ENCODE measurements around the gene LRRC3.
"Not testable (repeated sequence)": the region's sequence is repeated elsewhere in the genome, so short reads cannot be mapped to it uniquely, and the experiment has no call there.

LRRC3 gene

DNA sequence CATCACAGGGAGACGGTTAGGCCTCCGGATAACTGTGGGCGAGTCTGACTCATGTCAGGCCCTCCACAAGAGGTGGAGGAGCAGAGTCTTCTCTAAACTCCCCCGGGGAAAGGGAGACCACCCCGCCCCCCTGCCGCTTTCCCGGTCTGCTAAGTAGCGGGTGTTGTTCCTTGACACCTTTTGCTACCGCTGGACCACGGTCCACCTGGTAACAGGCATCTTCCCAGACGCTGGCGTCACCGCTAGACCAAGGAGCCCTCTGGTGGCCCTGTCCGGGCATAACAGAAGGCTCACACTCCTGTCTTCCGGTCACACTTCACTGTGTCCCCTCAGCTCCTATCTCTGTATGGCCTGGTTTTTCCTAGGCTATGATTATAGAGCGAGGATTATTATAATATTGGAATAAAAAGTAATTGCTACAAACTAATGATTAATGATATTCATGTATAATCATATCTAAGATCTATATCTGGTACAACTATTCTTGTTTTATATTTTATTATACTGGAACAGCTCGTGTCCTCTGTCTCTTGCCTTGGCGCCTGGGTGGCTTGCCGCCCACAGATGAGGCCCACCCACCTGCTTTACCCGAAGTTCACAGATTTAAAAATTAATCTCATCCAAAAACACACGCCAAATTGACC lies 24.4 kb downstream of the LRRC3 start:
- DNase-seq (ENCODE audit: low spot score) = not testable (repeated sequence)

DNA sequence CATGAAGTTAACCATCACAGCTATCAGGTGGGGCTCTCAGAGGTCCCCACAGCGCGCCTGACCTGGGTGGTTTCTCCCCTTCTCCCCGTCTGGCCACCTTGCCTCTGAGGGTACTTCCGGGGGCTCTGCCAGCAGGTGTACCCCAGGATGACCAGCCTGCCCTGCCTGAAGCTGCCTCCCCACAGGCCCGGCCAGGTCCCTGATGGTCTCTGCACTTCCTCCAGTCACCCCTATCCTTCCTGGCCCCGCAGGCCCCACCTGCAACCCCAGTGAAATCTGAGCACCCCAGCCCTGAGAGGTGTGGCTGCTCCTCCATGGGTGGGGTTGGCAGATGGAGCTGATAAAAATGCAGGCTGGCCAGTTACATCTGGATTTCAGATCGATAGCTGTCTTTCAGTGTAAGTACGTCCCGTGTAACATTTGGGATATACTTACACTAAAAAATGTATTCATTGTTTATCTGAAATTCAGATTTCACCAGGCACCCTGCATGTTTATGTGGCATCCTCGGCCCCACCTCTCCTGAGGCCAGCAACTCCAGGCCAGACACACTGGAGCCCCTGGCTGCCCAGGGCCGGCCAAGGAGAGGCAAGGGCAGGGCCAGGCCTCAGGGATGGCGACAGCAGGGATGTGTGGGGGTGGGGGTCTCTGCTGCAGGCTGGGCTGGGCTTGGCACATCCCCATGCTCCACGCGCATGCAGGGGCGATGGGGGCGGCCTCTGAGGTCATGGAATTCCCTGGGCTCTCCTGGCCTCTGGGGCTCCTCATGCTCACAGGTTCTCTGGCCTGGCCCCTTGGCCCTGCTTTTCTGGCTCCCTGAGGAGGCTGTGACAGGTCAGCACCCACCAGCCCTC lies 25.1 kb downstream of the LRRC3 start:
- DNase-seq (ENCODE audit: low spot score) = no peak

DNA sequence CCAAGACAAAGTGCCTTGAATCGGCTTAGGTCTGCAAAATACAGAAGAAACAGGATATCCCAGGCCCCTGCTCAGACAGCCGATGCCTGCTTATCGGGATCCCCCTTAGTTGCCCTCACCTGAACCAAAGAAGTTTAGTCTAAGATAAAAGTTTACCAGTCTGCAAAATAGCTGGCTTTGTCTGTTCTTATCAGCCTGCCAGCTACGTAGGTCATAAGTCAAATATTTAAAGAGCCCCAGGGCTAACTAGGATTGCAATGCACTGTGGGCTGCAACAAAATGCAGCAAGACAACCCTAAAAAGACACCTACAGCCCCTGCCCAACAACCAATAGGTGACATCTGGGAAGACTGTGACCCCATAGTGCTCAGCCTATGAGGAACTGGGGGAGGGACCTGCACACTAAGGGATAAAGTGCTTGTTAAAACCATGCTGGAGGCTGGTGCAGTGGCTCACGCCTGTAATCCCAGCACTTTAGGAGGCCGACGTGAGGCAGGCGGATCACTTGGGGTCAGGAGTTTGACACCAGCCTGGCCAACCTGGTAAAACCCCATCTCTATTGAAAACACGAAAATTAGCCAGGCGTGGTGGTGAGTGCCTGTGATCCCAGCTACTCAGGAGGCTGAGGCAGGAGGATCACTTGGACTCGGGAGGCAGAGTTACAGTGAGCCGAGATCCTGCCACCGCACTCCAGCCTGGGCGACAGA lies 27.4 kb downstream of the LRRC3 start:
- no peak for DNase-seq (ENCODE audit: low spot score)

DNA sequence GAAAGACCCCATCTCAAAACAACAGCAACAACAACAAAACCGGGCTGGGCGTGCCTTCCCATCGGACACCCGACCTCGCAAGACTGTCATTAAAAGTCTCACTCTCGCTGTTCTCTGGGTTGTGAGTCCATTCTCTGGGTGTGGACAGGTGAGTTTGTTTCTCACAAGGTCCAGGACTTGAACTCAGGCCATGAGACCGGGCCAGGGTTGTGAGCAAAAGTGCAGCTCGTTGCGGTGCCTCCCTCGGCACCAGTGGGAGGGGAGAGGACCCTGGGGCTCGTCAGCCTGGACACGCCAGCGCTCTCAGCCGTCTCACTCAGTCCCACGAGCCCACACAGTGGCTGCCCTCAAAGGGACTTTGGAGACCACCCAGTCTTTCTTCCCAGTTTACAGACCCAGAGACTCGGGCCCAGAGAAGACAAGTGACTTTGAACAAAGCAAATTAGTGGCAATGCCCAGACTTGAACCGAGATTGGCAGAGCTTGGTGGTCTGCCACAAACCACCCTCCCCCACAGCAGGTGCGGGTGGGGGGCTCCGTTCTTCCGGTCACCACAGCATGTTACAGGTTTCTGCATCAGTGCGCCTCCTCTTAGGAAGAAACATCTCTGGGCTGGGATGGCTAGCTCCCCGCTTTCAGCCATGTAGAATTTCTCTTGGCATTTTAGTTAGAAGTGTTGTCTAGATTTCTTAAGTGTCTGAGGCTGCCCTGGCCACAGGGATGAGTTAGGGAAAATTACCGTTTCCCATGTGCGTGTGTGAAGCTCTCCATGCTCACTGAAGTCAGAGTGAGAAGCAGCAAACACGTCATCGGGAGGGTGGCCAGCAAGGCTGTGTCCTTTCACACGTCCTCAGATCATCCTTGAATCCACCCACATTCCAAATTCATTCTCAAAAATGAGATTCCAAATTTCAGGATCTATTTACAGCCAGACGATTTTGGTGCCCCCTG lies 28.3 kb downstream of the LRRC3 start:
- no peak for DNase-seq (ENCODE audit: low spot score)

DNA sequence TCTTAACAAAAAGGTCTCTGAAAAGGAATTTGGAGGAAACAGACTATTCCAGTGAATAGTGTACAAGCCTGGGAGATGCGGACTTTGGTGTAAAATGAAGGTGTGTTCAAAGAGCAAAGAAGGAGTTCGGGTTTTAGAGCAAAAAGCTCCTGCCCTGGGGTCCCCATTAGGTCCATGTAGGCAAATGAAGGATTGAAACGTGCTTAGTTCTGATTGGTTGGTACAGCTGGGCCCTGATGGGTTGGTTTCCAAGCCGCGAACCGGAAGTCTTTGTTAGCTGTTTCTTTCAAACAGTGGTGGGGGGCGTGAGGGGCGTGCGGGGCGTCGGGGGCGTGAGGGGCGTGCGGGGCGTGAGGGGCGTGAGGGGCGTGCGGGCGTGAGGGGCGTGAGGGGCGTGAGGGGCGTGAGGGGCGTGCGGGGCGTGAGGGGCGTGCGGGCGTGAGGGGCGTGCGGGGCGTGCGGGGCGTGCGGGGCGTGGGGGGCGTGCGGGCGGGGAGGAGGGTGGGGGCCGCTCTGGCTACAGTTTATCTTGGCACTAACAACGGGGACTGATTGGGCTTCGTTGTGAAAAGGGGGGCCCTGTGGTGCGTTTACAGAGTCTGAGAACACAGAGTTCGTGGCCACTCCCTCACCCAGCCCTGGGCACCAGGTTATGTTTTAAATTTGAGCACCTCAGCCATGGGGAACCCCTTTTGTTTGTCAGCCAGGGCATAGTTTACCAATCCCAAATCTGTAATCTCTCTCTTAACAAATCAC lies 29.4 kb downstream of the LRRC3 start:
- DNase-seq (ENCODE audit: low spot score) = no peak

DNA sequence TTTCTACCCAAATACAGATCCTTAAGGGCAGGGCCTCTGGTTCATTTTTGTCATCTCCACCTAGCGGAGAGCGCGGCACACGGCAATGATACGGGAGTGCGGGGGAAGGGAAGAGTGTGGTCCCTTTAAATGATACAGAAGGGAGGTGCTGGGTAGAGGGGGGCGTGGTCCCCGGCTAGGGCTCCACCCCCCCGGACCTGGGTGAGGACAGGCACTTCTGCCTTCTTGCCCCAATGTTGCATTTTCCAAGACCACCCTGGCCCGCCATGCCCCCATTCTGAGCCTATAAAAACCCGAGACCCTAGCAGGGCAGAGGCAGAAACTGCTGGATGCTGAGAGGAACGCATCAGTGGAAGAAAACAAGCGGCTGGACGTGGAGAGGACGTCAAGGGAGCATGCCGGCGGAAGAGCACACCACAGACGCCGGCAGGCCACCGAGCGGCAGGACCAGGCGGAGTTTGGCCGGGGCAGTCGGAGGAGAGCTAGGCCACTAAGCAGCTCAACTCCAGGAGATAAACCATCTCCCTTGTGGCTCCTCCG lies 30.0 kb downstream of the LRRC3 start:
- DNase-seq (ENCODE audit: low spot score) = no peak

DNA sequence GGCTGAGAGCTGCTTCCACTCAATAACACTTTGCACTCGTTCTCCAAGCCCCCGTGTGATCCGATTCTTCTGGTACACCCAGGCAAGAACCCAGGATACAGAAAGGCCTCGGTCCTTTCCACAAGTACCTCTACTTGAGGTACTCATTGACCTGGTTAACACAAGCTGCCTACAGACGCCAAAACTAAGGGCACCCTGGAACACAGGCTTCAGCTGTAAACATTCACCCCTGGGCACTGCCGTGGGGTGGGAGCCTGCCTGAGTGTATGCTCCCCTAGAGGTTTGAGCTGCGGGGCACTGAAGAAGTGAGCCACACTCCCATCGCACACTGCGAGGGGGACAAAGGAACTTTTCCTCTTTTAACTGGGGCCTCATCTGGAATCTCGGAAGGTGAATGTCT lies 30.5 kb downstream of the LRRC3 start:
- DNase-seq (ENCODE audit: low spot score) = no peak

DNA sequence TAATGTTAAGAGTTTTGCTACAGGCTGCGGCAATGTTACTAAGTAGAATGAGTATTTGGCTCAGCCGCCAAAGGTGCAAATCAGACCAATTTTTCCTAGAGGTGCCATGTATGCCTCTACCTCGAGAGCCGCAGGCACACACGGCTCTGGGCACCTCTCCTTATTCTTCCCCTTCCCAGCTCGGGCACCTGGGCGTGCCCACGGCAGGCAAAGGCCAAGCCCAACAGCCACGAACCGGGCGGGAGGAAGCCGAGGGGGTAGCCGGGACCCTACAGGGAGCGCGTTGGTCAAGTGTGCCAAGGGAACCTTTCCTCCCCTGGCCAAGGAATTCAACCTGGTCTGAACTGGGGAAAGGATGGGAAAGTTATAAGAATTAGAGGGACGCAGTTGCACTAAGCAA lies 31.0 kb downstream of the LRRC3 start:
- no peak for DNase-seq (ENCODE audit: low spot score)

DNA sequence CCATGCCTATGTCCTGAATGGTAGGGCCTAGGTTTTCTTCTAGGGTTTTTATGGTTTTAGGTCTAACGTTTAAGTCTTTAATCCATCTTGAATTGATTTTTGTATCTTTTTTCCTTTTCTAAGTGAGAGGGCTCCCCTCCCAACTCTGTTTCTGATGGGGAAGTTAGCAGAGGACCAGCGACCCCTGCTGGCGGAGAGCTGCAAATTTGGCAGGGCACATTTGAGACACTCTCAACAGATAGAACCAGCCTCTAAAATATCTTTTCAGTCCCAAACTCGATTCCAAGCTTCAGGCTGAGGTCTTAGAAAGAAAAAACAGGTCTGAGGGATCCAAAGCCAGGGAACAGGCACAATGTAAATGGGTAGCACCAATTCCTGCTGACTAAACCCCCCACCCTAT lies 32.5 kb downstream of the LRRC3 start:
- peak; percentile 34 for DNase-seq (ENCODE audit: low spot score)

DNA sequence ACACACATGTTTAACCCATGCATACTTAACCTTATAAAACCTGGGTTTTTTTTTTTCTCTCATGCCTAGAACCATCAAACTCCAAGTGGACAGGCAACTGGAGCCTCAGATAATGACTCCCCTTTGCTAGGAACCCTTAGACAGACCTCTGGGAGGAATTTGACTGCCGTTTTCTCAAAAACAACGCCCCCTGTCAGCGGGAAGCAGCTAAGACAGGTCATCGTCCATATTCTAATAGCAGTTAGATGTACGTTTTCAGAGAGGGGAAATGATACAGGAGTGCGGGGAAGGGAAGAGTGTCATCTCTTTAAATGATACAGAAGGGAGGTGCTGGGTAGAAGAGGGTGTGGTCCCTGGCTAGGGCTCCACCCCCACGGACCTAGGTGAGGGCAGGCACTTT lies 34.7 kb downstream of the LRRC3 start:
- DNase-seq (ENCODE audit: low spot score) = no peak

DNA sequence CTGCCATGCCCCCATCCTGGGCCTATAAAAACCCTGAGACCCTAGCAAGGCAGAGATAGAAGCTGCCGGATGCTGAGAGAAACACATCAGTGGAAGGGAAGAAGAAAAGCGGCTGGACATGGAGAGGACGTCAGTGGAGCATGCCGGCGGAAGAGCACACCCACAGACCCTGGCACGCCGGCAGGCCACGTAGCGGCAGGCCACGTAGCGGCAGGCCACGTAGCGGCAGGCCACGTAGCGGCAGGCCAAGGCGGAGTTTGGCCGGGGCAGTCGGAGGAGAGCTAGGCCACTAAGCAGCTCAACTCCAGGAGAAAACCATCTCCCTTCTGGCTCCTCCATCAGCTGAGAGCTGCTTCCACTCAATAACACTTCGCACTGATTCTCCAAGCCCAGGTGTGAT lies 35.1 kb downstream of the LRRC3 start:
- DNase-seq (ENCODE audit: low spot score) = no peak

DNA sequence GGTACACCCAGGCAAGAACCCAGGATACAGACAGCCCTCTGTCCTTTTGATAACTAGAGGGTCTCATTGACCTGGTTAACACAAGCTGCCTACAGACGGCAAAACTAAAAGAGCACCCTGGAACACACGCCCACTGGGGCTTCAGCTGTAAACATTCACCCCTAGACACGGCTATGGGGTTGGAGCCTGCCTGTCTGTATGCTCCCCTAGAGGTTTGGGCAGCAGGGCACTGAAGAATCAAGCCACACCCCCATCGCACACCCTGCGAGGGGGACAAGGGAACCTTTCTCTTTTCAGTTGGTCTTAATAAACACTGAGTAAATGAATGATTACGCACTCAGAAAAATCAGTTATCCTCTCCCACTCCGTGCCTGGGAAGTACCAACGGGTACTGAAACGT lies 35.5 kb downstream of the LRRC3 start:
- DNase-seq (ENCODE audit: low spot score) = no peak

DNA sequence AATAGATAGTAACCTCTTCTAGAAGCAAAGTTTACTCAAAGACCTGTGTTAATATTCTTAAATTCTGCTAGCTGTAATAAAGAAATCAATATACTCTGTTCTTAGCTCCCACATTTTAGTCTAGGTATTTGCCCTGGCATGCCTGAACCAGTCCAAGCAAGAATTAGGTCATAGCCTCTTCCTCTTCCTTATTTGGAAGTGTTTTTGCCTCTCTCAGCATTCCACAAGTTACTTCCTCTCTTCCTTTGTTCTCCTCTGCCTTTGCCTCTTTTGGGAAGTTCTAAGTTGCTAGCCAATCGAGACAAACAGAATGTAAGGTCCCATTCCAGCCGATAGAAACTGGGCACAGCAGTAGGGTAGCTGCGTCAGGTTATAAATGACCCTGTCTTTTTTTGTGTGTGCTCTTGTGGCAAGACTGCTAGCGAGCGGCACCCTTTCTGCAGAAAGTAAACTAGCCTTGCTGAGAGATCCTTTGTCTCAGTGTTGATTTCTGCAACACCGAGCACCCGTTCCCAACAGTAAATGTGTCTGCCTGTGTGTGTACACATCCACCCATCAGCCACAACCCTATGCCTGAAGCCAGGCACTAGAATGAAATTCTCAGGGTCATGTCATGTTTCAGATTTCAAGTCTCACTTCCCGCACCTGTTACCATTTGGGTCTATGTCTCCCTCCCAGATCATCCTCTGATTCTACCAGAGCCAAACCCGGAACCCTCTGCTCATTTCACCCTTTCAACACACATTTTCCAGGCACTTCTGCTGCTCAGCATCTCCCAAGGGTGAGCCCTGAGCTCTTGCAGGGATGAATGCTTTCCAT lies 37.5 kb downstream of the LRRC3 start:
- no peak for DNase-seq (ENCODE audit: low spot score)

DNA sequence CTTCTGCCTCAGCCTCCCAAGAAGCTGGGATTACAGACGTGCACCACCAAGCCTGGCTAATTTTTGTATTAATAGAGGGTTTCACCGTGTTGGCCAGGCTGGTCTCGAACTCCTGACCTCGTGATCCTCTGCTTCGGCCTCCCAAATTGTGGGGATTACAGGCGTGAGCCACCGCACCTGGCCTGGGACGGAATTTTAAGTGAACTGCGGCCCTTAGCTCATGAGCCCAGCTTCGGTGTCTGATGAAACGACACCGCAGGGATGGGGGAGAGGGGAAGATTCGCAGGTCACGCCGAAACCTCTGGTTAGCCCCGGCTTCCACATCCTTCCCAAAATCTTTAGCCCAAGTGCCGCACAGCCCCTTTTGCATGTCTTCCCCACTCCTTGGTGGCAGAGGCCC lies 39.1 kb downstream of the LRRC3 start:
- no peak for DNase-seq (ENCODE audit: low spot score)

DNA sequence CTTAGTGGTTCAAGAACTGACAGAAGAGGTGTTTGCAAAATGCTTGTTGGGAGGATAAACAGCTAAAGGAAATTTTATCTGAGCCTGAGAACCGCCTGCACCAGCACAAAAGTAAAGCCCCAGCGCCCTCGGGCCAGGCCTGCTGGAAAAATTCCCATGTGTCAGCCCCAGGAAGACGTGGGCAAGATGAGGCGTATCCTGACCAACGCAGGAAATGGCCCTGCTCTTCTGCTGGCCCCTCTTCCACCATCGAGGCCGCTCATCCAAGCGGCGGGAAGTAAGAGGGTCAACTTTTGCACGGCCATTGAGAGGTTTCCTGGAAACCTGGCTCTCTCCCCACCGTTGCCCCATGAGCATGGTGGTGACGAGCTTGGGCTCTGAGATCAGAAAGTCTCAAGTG lies 39.6 kb downstream of the LRRC3 start:
- DNase-seq (ENCODE audit: low spot score) = no peak

DNA sequence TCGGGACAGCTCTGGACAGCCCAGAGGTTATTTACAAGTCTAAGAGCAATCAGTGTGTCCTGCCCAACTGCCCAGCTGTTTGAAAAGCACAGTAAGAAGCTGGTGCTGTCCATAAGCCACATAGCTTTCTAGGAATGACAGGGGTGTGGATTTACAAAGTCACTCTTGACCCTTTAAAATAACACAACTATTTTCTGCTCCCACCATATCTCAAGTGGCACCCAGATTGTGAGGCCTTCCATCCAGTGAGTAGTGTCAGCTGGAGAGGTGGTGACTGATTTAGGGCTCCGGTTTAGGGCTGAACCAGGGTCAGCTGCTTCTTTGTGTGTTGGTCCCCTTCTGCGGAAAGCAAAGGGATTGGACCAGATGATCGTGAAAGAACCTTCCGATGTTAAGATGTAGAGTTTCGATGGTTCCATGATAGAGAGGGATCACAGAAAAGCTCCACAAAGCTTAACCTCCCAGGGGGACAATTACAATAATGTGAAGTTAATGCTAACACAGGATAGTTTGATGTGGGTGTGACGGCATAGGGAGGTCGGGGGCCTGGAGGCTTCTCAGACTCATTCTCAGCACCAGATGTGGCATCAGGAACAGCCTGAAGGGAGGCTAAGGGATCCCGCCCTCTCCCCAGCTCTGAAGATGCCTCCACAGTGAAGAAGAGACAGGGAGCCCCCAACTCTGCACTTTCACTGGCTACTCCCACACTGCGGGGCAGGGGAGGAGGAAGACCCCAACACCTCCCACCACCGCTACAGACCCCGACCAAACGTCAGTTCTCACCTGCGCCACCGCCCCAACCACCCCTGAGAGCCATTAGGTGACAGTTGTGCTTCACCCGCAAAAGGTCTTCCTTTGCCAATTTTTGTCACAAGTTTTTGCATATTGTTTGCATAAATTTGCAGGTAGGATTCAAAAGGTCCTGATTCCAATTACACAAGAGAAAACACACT lies 40.6 kb downstream of the LRRC3 start:
- DNase-seq (ENCODE audit: low spot score) = no peak

DNA sequence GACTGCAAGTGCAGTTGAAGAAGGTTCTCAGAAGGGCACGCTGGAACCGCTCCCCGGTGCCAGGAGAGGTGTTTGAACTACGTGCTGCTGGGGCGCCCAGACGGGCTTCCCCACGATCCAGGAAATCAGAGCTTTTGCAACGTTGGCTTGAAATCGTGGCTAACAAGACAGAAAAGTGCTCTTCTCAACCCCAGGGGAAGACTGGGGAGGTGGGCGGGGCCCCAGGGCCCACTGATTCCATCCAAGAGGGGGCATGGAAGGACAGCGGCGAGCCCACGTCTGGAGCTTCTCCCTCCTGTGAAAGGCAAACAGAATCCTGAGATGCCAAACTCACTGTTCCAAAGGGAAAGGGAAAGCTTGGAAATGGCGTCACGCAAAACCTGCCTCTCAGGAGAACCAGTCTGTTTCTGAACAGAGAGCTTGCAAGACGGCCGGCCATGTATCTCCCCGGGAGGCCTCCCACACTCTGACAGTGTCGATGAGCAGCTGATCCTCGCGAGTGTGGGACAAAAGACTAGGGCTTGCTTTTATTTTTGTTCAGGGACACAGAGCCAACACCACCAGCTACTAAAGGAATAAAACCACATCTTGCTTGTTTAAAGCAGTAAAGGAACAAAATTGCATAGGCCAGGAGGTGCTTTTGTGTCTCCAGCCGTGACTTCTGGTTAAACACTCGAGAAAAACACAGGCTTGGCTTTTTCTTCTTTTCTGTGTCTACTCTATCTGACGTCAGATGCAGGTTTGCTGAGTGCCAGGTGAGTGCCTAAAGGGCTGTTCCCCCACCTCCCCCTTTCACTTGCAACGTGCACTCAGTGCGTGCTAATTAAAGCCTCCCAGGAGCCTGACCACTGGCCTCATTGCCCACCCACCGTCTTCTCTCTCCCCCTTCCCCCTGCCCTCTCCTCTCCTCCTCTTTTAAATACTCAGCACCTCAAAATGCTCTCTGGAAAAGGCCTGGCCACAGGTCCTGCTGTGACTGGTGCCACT lies 41.5 kb downstream of the LRRC3 start:
- DNase-seq (ENCODE audit: low spot score) = no peak

DNA sequence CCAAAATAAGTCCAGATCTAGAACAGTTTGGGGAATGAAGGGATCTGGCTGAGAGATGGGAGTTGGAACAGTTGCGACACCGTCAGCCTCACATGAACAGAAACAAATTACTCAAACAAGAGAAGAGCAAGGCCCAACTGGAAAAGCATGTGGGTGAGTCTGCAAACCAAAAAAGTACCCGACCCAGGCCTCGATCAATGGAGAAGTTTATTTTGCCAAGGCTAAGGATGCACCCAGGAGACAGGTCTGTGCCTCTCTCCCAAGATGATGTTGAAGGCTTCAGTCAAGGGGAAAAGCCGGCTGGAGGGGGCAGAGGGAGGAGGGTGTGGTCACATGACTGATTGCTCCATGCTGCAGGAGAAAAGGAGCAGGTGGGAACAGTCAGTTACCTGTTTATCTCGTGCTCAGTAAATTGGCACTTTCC lies 42.4 kb downstream of the LRRC3 start:
- no peak for DNase-seq (ENCODE audit: low spot score)
